Uterus (tissue), 4 donors: Measurements from ENCODE around the gene CBFA2T2. TPM values are rescaled to one million over a fixed set of nuclear protein-coding genes. Genes with fewer than 3 reads are reported as not detected.

ENCODE experiments used
- DNase-seq, 2 donors: peaks; one replicate each; pipeline ENCODE4 v3.0.0-alpha.2; 2019 to 2020
- H3K27ac ChIP-seq, 2 donors: fragments of 200-600 bp; sonication (generic); 1 replicate in 1 of 2; 2 replicates in 1 of 2; pipeline ENCODE4 v1.5.1; 2016 to 2018
- H3K27me3 ChIP-seq, 2 donors: fragments of 200-600 bp; sonication (generic); one replicate each; pipeline ENCODE4 v1.5.1; 2018 to 2019; ENCODE audit warnings: control low read depth in 1 of 2
- H3K36me3 ChIP-seq, 2 donors: fragments of 200-600 bp; sonication (generic); one replicate each; pipeline ENCODE4 v1.5.1; 2019; ENCODE audit warnings: control low read depth in 1 of 2
- H3K4me1 ChIP-seq, 2 donors: fragments of 200-600 bp; sonication (generic); one replicate each; pipeline ENCODE4 v1.5.1; 2018 to 2019; ENCODE audit warnings: control low read depth in 1 of 2
- H3K4me3 ChIP-seq, 2 donors: fragments of 200-600 bp; sonication (generic); 1 replicate in 1 of 2; 2 replicates in 1 of 2; pipeline ENCODE4 v1.5.1; 2018 to 2019; ENCODE audit warnings: mild to moderate bottlenecking in 1 of 2
- H3K9me3 ChIP-seq, 2 donors: fragments of 200-600 bp; sonication (generic); one replicate each; pipeline ENCODE4 v1.5.1; 2019; ENCODE audit warnings: control low read depth in 1 of 2
- POLR2A ChIP-seq, 2 donors: fragments of 450-650 bp; IDR thresholded peaks; one replicate each; pipeline ENCODE4 v1.6.1; 2016; ENCODE audit warnings: antibody characterized with exemption in 2 of 2, mild to moderate bottlenecking in 1 of 2, moderate library complexity in 1 of 2
- intact Hi-C: fragments of 100-400 bp; cut with DNase I; formaldehyde crosslinking; loops from one replicate; pipeline ENCODE4 v1.15.1; 2023; ENCODE audit warnings: low total_unique reads
- total RNA-seq, 4 donors: library from RNA; depleted of rRNA in 3 of 4; stranded (reverse); fragments of >200 nt in 3 of 4; gene quantifications; one replicate each; pipeline versions ENCODE4 v1.1.0 to v1.2.4, GENCODE V29; 2014 to 2023
- TF ChIP-seq, protein P1 (sequence below), 4 experiments: fragments of 200-600 bp in 2 of 4; fragments of 450-650 bp in 2 of 4; sonication (generic) in 2 of 4; IDR thresholded peaks; one replicate each; pipeline ENCODE4 v1.5.1; 2016 to 2019; ENCODE audit warnings: antibody characterized with exemption in 4 of 4, mild to moderate bottlenecking in 2 of 4, moderate library complexity in 1 of 4
- donor health status: DM: yes; HTN: yes; CAD: no.

CBFA2T2 gene
- total RNA-seq, 4 donors from 2014 or later = 13.6 to 32.4 (median 24.3) TPM

GRCh38 chr20:33663161-33664084, 173.5 kb downstream of the CBFA2T2 start:
- H3K4me3 ChIP-seq = peak overlapping the region; percentile 60 to 72
- H3K27me3 ChIP-seq = no peaks in the 10 kb centered on the region
- peaks cover 0 to 7% of the 10 kb centered on the region in 2 donors for H3K4me1 ChIP-seq
- H3K27ac ChIP-seq = peak overlapping the region; percentile 89 to 91
- peak; percentile 29 to 73 for TF ChIP-seq POLR2A (IDR thresholded peaks at IDR 0.05)
- TF ChIP-seq, protein P1, sequence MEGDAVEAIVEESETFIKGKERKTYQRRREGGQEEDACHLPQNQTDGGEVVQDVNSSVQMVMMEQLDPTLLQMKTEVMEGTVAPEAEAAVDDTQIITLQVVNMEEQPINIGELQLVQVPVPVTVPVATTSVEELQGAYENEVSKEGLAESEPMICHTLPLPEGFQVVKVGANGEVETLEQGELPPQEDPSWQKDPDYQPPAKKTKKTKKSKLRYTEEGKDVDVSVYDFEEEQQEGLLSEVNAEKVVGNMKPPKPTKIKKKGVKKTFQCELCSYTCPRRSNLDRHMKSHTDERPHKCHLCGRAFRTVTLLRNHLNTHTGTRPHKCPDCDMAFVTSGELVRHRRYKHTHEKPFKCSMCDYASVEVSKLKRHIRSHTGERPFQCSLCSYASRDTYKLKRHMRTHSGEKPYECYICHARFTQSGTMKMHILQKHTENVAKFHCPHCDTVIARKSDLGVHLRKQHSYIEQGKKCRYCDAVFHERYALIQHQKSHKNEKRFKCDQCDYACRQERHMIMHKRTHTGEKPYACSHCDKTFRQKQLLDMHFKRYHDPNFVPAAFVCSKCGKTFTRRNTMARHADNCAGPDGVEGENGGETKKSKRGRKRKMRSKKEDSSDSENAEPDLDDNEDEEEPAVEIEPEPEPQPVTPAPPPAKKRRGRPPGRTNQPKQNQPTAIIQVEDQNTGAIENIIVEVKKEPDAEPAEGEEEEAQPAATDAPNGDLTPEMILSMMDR (IDR thresholded peaks at IDR 0.05) = peak in 1 of 4 experiments; percentile 26
- peak; percentile 70 to 80 for DNase-seq
- no peaks in the 10 kb centered on the region for H3K9me3 ChIP-seq
- H3K36me3 ChIP-seq = no peaks in the 10 kb centered on the region
- intact Hi-C loops = no loop called here

DNA sequence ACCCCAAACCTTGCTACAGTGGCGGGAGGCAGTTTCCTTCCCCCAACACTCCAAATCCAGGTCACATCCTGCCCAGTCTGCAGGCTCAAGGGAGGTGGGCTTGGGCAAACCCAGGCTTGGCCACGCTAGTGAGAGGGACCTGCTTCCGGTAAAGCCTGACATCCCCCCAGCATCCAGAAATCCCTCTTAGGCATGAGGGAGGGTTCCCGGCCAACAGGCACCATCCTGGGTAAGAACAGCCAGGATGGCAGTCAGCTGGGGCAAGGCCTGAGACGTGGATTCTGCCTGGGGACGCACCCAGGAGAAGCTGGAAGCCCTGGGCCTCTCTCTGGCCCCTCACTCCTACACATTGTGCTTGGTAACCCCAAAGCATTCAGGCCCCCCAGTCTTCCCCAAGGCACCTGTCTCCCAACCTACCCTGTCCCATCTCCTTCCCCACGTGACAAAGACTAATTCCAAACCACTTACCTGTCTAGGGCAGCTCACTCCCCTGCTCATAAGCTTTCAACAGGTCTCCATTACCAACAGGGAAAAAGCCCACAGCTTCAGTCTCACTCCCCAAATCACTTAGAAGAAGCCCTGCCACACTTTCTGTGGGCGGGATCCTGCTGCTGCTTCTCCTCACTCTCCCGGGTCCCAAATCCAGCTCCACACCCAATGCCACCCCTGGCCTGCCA, 174.3 kb downstream of the CBFA2T2 start:
- DNase-seq = no peak
- Histone ChIP-seq H3K27ac (peak overlapping the region; percentile 89 to 91), H3K27me3 (no peaks in the 10 kb centered on the region), H3K4me3 (peak overlapping the region; percentile 60 to 72), H3K36me3 (no peaks in the 10 kb centered on the region), H3K9me3 (no peaks in the 10 kb centered on the region), H3K4me1 (peaks cover 0 to 7% of the 10 kb centered on the region in 2 donors)
- intact Hi-C loops = no loop called here
- TF ChIP-seq POLR2A (IDR thresholded peaks at IDR 0.05) = no peak
- TF ChIP-seq, protein P1 (IDR thresholded peaks at IDR 0.05) = no peak

GRCh38 chr20:33664762-33665144, 174.9 kb downstream of the CBFA2T2 start:
- H3K4me1 ChIP-seq = peaks cover 0 to 7% of the 10 kb centered on the region in 2 donors
- no peaks in the 10 kb centered on the region for H3K27me3 ChIP-seq
- no peaks in the 10 kb centered on the region for H3K36me3 ChIP-seq
- no peaks in the 10 kb centered on the region for H3K9me3 ChIP-seq
- H3K27ac ChIP-seq = peak overlapping the region in 1 of 2 donors; percentile 91
- intact Hi-C loops = no loop called here
- H3K4me3 ChIP-seq = no peak overlapping the region
- TF ChIP-seq, protein P1 (IDR thresholded peaks at IDR 0.05) = no peak
- TF ChIP-seq POLR2A (IDR thresholded peaks at IDR 0.05) = no peak
- peak in 1 of 2 donors; percentile 16 for DNase-seq

GRCh38 chr20:33666293-33667244, 176.7 kb downstream of the CBFA2T2 start, which contains the start of gene ACTL10:
Gene ACTL10, plus strand, starts transcription at chr20:33666943. Its CDS starts 555 bp downstream, at chr20:33667498.
- peak within 1 kb of the TSS; percentile 90 to 95 for H3K27ac ChIP-seq
- DNase-seq = peak; percentile 99
- H3K36me3 ChIP-seq = no peaks in the 10 kb centered on the region
- TF ChIP-seq, protein P1 (IDR thresholded peaks at IDR 0.05) = peak; percentile 31 to 53 (median 44)
- peak; percentile 86 to 96 for TF ChIP-seq POLR2A (IDR thresholded peaks at IDR 0.05)
- H3K9me3 ChIP-seq = no peaks in the 10 kb centered on the region
- peaks cover 0 to 7% of the 10 kb centered on the region in 2 donors for H3K4me1 ChIP-seq
- intact Hi-C loops = no loop called here
- H3K27me3 ChIP-seq = no peaks in the 10 kb centered on the region
- peak within 1 kb of the TSS; percentile 48 to 58 for H3K4me3 ChIP-seq
